SH-SY5Y (cell line): ENCODE measurements around the gene CNNM2.

Source experiments
- GATA2 ChIP-seq: IDR thresholded peaks from 2 replicates; pipeline ENCODE4 v1.6.1; 2011; ENCODE audit warnings: mild to moderate bottlenecking, low read depth, low read length
- GATA3 ChIP-seq: IDR thresholded peaks from 2 replicates; pipeline ENCODE4 v1.6.1; 2011; ENCODE audit warnings: low read depth, mild to moderate bottlenecking, low read length, moderate library complexity

DNA sequence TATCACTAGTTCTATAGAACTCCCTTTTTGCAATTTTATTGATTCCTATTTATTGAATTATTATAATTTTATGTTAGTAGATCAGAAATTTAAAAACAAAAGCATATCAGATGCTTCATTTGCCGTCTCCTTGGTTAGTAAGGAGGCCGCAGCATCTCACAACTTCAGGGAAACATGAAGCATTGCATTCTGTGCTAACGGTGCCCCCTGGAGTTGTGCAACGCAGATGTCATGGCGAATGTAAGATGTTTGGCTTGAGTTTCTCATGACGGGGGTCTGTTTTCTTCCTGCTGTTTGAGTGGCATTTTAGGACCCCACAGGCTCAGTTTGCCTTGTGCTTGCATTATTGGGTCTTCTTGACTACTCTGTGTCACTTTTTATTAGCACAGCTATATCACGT is 124.8 kb downstream of the CNNM2 start:
- TF ChIP-seq GATA2 (no peak), GATA3 (no peak)
